Colonic mucosa (tissue), 4 donors: ENCODE data around the gene MAP3K5. TPM values are rescaled to one million over a fixed set of nuclear protein-coding genes. Genes with fewer than 3 reads are reported as not detected.

ENCODE experiments used
- DNase-seq: peaks from one replicate; pipeline ENCODE4 v3.0.0-alpha.2; 2020
- H3K27ac ChIP-seq: fragments of 200-600 bp; one replicate; pipeline ENCODE4 v1.8.0; 2021
- H3K27me3 ChIP-seq: fragments of 200-600 bp; one replicate; pipeline ENCODE4 v1.8.0; 2021
- H3K36me3 ChIP-seq: fragments of 200-600 bp; one replicate; pipeline ENCODE4 v1.8.0; 2021
- H3K4me1 ChIP-seq: fragments of 200-600 bp; one replicate; pipeline ENCODE4 v1.8.0; 2021; ENCODE audit warnings: mild to moderate bottlenecking
- H3K4me3 ChIP-seq: fragments of 200-600 bp; one replicate; pipeline ENCODE4 v1.8.0; 2021
- H3K9ac ChIP-seq, 2 donors: one replicate each; pipeline ENCODE4 v1.7.0; 2013; ENCODE audit warnings: control low read depth in 2 of 2, low read depth in 2 of 2, low read length in 2 of 2
- H3K9me3 ChIP-seq: fragments of 200-600 bp; one replicate; pipeline ENCODE4 v1.8.0; 2021
- CTCF ChIP-seq: fragments of 200-600 bp; IDR thresholded peaks from one replicate; pipeline ENCODE4 v1.8.0; 2022; ENCODE audit warnings: antibody characterized with exemption, mild to moderate bottlenecking
- intact Hi-C: fragments of 100-400 bp; cut with DNase I; formaldehyde crosslinking; loops from one replicate; pipeline ENCODE4 v1.14.1; 2022
- total RNA-seq, 2 donors: library from RNA; stranded (reverse); fragmentation: NEBNext Ultra II Directional in 1 of 2; extraction: Animal tissue kit (Norgen Biotek cat#: 25700) in 1 of 2; gene quantifications; one replicate each; pipeline ENCODE4 v1.2.1, GENCODE V29; 2021
- donor health status: healthy.
- donor health status: DM: no; HTN: no; CAD: no.
- donor health status: DM: no; HTN: no; CAD: no.

MAP3K5 gene
- total RNA-seq, 2 donors from 2014 or later, result 15.3 to 17.1 TPM

- no peaks in the 10 kb centered on the region for H3K4me1 ChIP-seq
- no peaks in the 10 kb centered on the region for H3K27me3 ChIP-seq
- intact Hi-C loops, result no loop called here
- H3K27ac ChIP-seq, result no peak overlapping the region
- no peak for DNase-seq
- no peaks in the 10 kb centered on the region for H3K9me3 ChIP-seq
- no peak for TF ChIP-seq CTCF
- no peaks in the 10 kb centered on the region for H3K36me3 ChIP-seq
- H3K9ac ChIP-seq, result no peak overlapping the region
- no peak overlapping the region for H3K4me3 ChIP-seq
These were observed 144.9 kb downstream of the MAP3K5 start for GRCh38 chr6:136647363-136647852.

- no peak overlapping the region for H3K27ac ChIP-seq
- no peak overlapping the region for H3K9ac ChIP-seq
- no peak for DNase-seq
- no peaks in the 10 kb centered on the region for H3K36me3 ChIP-seq
- H3K4me3 ChIP-seq, result no peak overlapping the region
- H3K9me3 ChIP-seq, result no peaks in the 10 kb centered on the region
- intact Hi-C loops, result no loop called here
- no peaks in the 10 kb centered on the region for H3K27me3 ChIP-seq
- no peaks in the 10 kb centered on the region for H3K4me1 ChIP-seq
- no peak for TF ChIP-seq CTCF
These were observed 145.9 kb downstream of the MAP3K5 start for GRCh38 chr6:136646377-136646776.

GRCh38 chr6:136644597-136644952 lies 147.7 kb downstream of the MAP3K5 start:
- DNase-seq, result no peak
- Histone ChIP-seq H3K27ac (no peak overlapping the region), H3K4me1 (no peaks in the 10 kb centered on the region), H3K4me3 (no peak overlapping the region), H3K9me3 (no peaks in the 10 kb centered on the region), H3K9ac (no peak overlapping the region), H3K27me3 (no peaks in the 10 kb centered on the region), H3K36me3 (no peaks in the 10 kb centered on the region)
- TF ChIP-seq CTCF, result no peak
- intact Hi-C loops, result loop anchor here (2.0 kb wide), 1 partner anchor 148 kb away; the partner anchor contains the start of gene MAP3K5

- peak; percentile 83 for TF ChIP-seq CTCF
- Histone ChIP-seq H3K9me3 (no peaks in the 10 kb centered on the region), H3K27me3 (no peaks in the 10 kb centered on the region), H3K4me3 (no peak overlapping the region), H3K36me3 (no peaks in the 10 kb centered on the region), H3K27ac (no peak overlapping the region), H3K4me1 (no peaks in the 10 kb centered on the region), H3K9ac (no peak overlapping the region)
- intact Hi-C loops, result loop anchor here (2.0 kb wide), 1 partner anchor 149 kb away; the partner anchor contains the start of gene MAP3K5
- DNase-seq, result peak; percentile 96
These were observed 148.3 kb downstream of the MAP3K5 start for GRCh38 chr6:136643850-136644596.

- H3K27ac ChIP-seq, result no peak overlapping the region
- H3K4me3 ChIP-seq, result no peak overlapping the region
- DNase-seq, result no peak
- H3K9ac ChIP-seq, result no peak overlapping the region
- intact Hi-C loops, result no loop called here
- H3K4me1 ChIP-seq, result no peaks in the 10 kb centered on the region
- no peaks in the 10 kb centered on the region for H3K27me3 ChIP-seq
- H3K9me3 ChIP-seq, result no peaks in the 10 kb centered on the region
- no peaks in the 10 kb centered on the region for H3K36me3 ChIP-seq
- TF ChIP-seq CTCF, result no peak
These were observed 150.3 kb downstream of the MAP3K5 start for GRCh38 chr6:136641873-136642465.
